HepG2 (cell line): Measurements from ENCODE around the gene DNAJC5. TPM values are rescaled to one million over a fixed set of nuclear protein-coding genes. Genes with fewer than 3 reads are reported as not detected.

Source experiments
- ATRX ChIP-seq: sonication (generic); formaldehyde crosslinking; IDR thresholded peaks from 2 replicates; pipeline ENCODE4 v1.4.0; 2020; ENCODE audit warnings: missing genetic modification reagents, borderline replicate concordance
- CC2D1A ChIP-seq: sonication (generic); formaldehyde crosslinking; IDR thresholded peaks from 2 replicates; pipeline ENCODE4 v1.8.1; 2023; ENCODE audit warnings: mild to moderate bottlenecking, missing genetic modification reagents
- CREM ChIP-seq, 2 experiments: sonication (generic) in 1 of 2; formaldehyde crosslinking in 1 of 2; IDR thresholded peaks; 2 replicates each; pipeline versions ENCODE4 v1.4.0 to v1.6.1; 2016 to 2020; ENCODE audit warnings: antibody characterized with exemption in 1 of 2, mild to moderate bottlenecking in 1 of 2, missing genetic modification reagents in 1 of 2
- GATAD2A ChIP-seq: IDR thresholded peaks from 2 replicates; pipeline ENCODE4 v1.6.1; 2016
- IRX3 ChIP-seq: sonication (generic); formaldehyde crosslinking; IDR thresholded peaks from 2 replicates; pipeline ENCODE4 v1.8.1; 2023; ENCODE audit warnings: mild to moderate bottlenecking, low read depth, missing genetic modification reagents, borderline replicate concordance
- KDM5B ChIP-seq: sonication (generic); formaldehyde crosslinking; IDR thresholded peaks from 2 replicates; pipeline ENCODE4 v1.4.0; 2020; ENCODE audit warnings: missing genetic modification reagents, mild to moderate bottlenecking, borderline replicate concordance
- MAZ ChIP-seq, 2 experiments: sonication (generic) in 1 of 2; formaldehyde crosslinking in 1 of 2; IDR thresholded peaks; 2 replicates each; pipeline versions ENCODE4 v1.5.0 to v1.6.1; 2012 to 2020; ENCODE audit warnings: low read depth in 2 of 2, mild to moderate bottlenecking in 2 of 2, borderline replicate concordance in 1 of 2, improper control_type of control experiment in 1 of 2, low read length in 1 of 2, missing genetic modification reagents in 1 of 2, moderate library complexity in 1 of 2
- NFKBIZ ChIP-seq: IDR thresholded peaks from 2 replicates; pipeline ENCODE4 v1.6.1; 2018; ENCODE audit warnings: missing genetic modification reagents, missing compliant biosample characterization
- PHF20 ChIP-seq: sonication (generic); formaldehyde crosslinking; IDR thresholded peaks from 2 replicates; pipeline ENCODE4 v1.5.0; 2020; ENCODE audit warnings: mild to moderate bottlenecking, missing genetic modification reagents
- PRMT3 ChIP-seq: sonication (generic); formaldehyde crosslinking; IDR thresholded peaks from 2 replicates; pipeline ENCODE4 v1.8.1; 2022; ENCODE audit warnings: low read depth, mild to moderate bottlenecking, moderate library complexity, missing genetic modification reagents, borderline replicate concordance
- SALL1 ChIP-seq: sonication (generic); formaldehyde crosslinking; IDR thresholded peaks from 2 replicates; pipeline ENCODE4 v1.8.0; 2022; ENCODE audit warnings: mild to moderate bottlenecking, missing genetic modification reagents
- STAG1 ChIP-seq: sonication (generic); formaldehyde crosslinking; IDR thresholded peaks from 2 replicates; pipeline ENCODE4 v1.4.0; 2020; ENCODE audit warnings: missing genetic modification reagents
- ZMAT3 ChIP-seq: sonication (generic); formaldehyde crosslinking; conservative IDR thresholded peaks from 2 replicates; pipeline ENCODE4 v1.7.0; 2021; ENCODE audit warnings: missing genetic modification reagents
- ZNF232 ChIP-seq: sonication (generic); formaldehyde crosslinking; IDR thresholded peaks from 2 replicates; pipeline ENCODE4 v1.4.0; 2020; ENCODE audit warnings: missing genetic modification reagents, borderline replicate concordance
- ZNF24 ChIP-seq: fragments of 450-650 bp; IDR thresholded peaks from 2 replicates; pipeline ENCODE4 v1.6.1; 2017; ENCODE audit warnings: antibody characterized with exemption, mild to moderate bottlenecking
- ZNF75D ChIP-seq: sonication (generic); formaldehyde crosslinking; IDR thresholded peaks from 2 replicates; pipeline ENCODE4 v1.8.1; 2023; ENCODE audit warnings: missing genetic modification reagents, mild to moderate bottlenecking, borderline replicate concordance
- ZSCAN12 ChIP-seq: sonication (generic); formaldehyde crosslinking; IDR thresholded peaks from 2 replicates; pipeline ENCODE4 v1.9.0; 2021; ENCODE audit warnings: mild to moderate bottlenecking, missing genetic modification reagents
- polyA plus RNA-seq, 8 experiments: library from polyadenylated mRNA; depleted of rRNA in 3 of 8; stranded (reverse) in 7 of 8; unstranded in 1 of 8; fragments of >200 nt; fragmentation: Illumina TruSeq in 4 of 8; extraction: Trizol in 4 of 8; gene quantifications; 2 replicates each; pipeline versions ENCODE4 v1.2.1 to v1.2.3, GENCODE V29; 2011 to 2016; ENCODE audit warnings: low read depth in 4 of 8, missing spikeins in 1 of 8, mixed read lengths in 1 of 8; ENCODE audit not compliant: insufficient read depth in 1 of 8
- total RNA-seq, 5 experiments: library from RNA; depleted of rRNA; stranded (reverse); fragments of >200 nt; fragmentation: Illumina TruSeq; extraction: Trizol; gene quantifications; 2 replicates each; pipeline ENCODE4 v1.2.3, GENCODE V29; 2016; ENCODE audit warnings: low read depth in 1 of 5
- TF ChIP-seq, protein P1 (sequence below): sonication (generic); formaldehyde crosslinking; IDR thresholded peaks from 2 replicates; pipeline ENCODE4 v1.5.1; 2020; ENCODE audit warnings: missing genetic modification reagents, mild to moderate bottlenecking, borderline replicate concordance
- TF ChIP-seq, protein P2 (sequence below): sonication (generic); formaldehyde crosslinking; conservative IDR thresholded peaks from 2 replicates; pipeline ENCODE4 v1.4.0; 2020; ENCODE audit warnings: missing genetic modification reagents
- TF ChIP-seq, protein P3 (sequence below): fragments of 450-650 bp; IDR thresholded peaks from 2 replicates; pipeline ENCODE4 v1.6.1; 2016
- TF ChIP-seq, protein P4 (sequence below): sonication (generic); formaldehyde crosslinking; IDR thresholded peaks from 2 replicates; pipeline ENCODE4 v1.5.1; 2020; ENCODE audit warnings: missing genetic modification reagents, mild to moderate bottlenecking, borderline replicate concordance
- TF ChIP-seq, protein P5 (sequence below): sonication (generic); formaldehyde crosslinking; IDR thresholded peaks from 2 replicates; pipeline ENCODE4 v1.4.0; 2020; ENCODE audit warnings: missing genetic modification reagents, borderline replicate concordance

The DNAJC5 gene
- total and polyA plus RNA-seq, 2 of the 13 experiments (the other 11 are each of a cell fraction or from before 2014, with no cell fraction given) = 42.8 to 64.5 TPM

DNA sequence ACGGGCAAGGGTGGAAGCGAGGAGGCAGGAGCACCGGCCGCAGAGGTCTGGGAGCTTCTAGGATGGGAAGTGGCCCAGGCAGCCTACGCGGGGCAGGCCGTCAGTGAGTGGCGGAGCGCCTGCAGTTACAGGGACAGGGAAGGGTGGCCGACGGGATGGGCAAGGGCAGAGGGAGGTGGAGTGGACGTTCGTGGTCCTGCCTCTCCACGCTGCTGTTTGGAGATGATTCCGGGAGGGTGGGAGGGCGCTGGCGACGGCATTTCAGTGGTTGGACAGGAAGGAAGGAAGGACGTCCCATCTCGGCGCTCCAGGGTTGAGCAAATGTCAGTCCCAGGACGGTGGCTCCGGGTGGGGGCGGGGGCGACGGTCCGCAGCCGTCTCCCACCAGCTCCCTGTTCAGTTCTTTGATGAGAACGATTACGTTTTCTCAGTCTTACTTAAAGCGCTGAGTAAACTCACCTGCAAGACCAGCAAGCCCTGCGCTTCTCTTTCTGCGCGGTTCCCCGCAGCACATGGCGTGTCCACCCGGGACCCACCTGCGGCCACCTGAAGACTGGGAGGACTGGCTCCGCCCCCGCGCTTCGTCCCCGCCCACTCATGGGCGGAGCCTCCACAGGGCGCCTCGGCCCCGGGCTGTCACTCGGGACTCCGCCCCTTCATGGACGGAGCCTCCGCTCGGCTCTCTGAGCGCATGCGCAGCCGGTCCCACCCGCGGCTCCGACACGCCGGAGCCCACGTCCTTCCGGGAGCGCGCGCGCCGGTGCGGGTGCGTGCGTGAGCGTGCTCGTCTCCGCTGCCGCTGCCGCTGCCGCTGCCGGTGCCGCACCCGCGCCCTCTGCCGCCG lies at the start of gene DNAJC5 (continued):
- TF ChIP-seq, protein P1, sequence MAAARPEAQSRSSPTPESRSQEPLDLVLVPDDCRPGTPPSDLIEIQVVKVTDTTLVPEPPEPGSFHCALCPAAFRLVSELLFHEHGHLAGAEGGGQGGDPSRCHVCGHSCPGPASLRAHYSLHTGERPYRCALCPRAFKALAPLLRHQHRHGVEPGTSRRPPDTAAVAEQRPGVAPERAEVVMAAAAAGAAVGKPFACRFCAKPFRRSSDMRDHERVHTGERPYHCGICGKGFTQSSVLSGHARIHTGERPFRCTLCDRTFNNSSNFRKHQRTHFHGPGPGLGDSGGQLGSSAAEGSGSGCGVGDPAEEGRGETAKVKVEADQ = peak; percentile 69; the same call in 1 of the 2 replicates
- TF ChIP-seq STAG1 (CRISPR knock-in tag) (no peak), NFKBIZ (peak; percentile 68), IRX3 (peak; percentile 12), KDM5B (CRISPR knock-in tag) (peak; percentile 84; the same call in 1 of the 2 replicates), CREM (IDR thresholded peaks at IDR 0.05) (0 out of 2 replicates have a peak, but pooled peaks have one; percentile 32), CREM (CRISPR knock-in tag; IDR thresholded peaks at IDR 0.05) (no peak), ZNF75D (no peak), CC2D1A (CRISPR knock-in tag) (no peak), ZNF24 (no peak), SALL1 (CRISPR knock-in tag) (peak; percentile 83; the same call in 1 of the 2 replicates), ZNF232 (peak; percentile 78; the same call in 1 of the 2 replicates), PHF20 (peak; percentile 73), GATAD2A (CRISPR knock-in tag) (peak; percentile 91), ATRX (CRISPR knock-in tag) (0 out of 2 replicates have a peak, but pooled peaks have one; percentile 18), ZSCAN12 (CRISPR knock-in tag) (no peak; the same call in 1 of the 2 replicates), MAZ (IDR thresholded peaks at IDR 0.05; ENCODE audit: borderline replicate concordance, low read depth, low read length) (peak; percentile 67; the same call in 1 of the 2 replicates), MAZ (CRISPR knock-in tag; IDR thresholded peaks at IDR 0.05; ENCODE audit: low read depth) (peak; percentile 81), PRMT3 (CRISPR knock-in tag) (no peak), ZMAT3 (CRISPR knock-in tag) (peak; percentile 54; the same call in 1 of the 2 replicates)
- TF ChIP-seq, protein P2, sequence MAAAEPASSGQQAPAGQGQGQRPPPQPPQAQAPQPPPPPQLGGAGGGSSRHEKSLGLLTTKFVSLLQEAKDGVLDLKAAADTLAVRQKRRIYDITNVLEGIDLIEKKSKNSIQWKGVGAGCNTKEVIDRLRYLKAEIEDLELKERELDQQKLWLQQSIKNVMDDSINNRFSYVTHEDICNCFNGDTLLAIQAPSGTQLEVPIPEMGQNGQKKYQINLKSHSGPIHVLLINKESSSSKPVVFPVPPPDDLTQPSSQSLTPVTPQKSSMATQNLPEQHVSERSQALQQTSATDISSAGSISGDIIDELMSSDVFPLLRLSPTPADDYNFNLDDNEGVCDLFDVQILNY (CRISPR knock-in tag) = 0 out of 2 replicates have a peak, but pooled peaks have one; percentile 18
- TF ChIP-seq, protein P3, sequence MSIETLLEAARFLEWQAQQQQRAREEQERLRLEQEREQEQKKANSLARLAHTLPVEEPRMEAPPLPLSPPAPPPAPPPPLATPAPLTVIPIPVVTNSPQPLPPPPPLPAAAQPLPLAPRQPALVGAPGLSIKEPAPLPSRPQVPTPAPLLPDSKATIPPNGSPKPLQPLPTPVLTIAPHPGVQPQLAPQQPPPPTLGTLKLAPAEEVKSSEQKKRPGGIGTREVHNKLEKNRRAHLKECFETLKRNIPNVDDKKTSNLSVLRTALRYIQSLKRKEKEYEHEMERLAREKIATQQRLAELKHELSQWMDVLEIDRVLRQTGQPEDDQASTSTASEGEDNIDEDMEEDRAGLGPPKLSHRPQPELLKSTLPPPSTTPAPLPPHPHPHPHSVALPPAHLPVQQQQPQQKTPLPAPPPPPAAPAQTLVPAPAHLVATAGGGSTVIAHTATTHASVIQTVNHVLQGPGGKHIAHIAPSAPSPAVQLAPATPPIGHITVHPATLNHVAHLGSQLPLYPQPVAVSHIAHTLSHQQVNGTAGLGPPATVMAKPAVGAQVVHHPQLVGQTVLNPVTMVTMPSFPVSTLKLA = peak; percentile 76
- TF ChIP-seq, protein P4, sequence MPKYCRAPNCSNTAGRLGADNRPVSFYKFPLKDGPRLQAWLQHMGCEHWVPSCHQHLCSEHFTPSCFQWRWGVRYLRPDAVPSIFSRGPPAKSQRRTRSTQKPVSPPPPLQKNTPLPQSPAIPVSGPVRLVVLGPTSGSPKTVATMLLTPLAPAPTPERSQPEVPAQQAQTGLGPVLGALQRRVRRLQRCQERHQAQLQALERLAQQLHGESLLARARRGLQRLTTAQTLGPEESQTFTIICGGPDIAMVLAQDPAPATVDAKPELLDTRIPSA (CRISPR knock-in tag) = no peak
- TF ChIP-seq, protein P5, sequence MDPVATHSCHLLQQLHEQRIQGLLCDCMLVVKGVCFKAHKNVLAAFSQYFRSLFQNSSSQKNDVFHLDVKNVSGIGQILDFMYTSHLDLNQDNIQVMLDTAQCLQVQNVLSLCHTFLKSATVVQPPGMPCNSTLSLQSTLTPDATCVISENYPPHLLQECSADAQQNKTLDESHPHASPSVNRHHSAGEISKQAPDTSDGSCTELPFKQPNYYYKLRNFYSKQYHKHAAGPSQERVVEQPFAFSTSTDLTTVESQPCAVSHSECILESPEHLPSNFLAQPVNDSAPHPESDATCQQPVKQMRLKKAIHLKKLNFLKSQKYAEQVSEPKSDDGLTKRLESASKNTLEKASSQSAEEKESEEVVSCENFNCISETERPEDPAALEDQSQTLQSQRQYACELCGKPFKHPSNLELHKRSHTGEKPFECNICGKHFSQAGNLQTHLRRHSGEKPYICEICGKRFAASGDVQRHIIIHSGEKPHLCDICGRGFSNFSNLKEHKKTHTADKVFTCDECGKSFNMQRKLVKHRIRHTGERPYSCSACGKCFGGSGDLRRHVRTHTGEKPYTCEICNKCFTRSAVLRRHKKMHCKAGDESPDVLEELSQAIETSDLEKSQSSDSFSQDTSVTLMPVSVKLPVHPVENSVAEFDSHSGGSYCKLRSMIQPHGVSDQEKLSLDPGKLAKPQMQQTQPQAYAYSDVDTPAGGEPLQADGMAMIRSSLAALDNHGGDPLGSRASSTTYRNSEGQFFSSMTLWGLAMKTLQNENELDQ = no peak
